Keratinocyte (primary cell): ENCODE measurements around the gene SYCE3. TPM values are rescaled to one million over a fixed set of nuclear protein-coding genes. Genes with fewer than 3 reads are reported as not detected.

Source experiments
- DNase-seq: peaks from one replicate; pipeline ENCODE4 v3.0.0-alpha.2; 2011; ENCODE audit warnings: low read depth, missing footprints, low spot score
- FAIRE-seq: peaks from 2 replicates; lab custom pipeline; 2011; peaks lifted over from hg19 to GRCh38; lab: Jason Lieb, UNC
- H2AFZ ChIP-seq: 2 replicates; pipeline ENCODE4 v1.6.0; 2012; ENCODE audit warnings: low read length, control low read depth, inconsistent platforms; ENCODE audit not compliant: control insufficient read depth
- H3K27ac ChIP-seq: 2 replicates; pipeline ENCODE4 v1.5.1; 2011; ENCODE audit warnings: low read length; ENCODE audit not compliant: control insufficient read depth, insufficient read depth
- H3K27me3 ChIP-seq: 3 replicates; pipeline ENCODE4 v1.6.0; 2011; ENCODE audit warnings: low read length; ENCODE audit not compliant: control insufficient read depth, insufficient read depth; ENCODE audit errors: extremely low read depth
- H3K36me3 ChIP-seq, 2 experiments: 2 replicates in 1 of 2; 3 replicates in 1 of 2; pipeline ENCODE4 v1.5.1; 2011; ENCODE audit warnings: low read length in 2 of 2, mild to moderate bottlenecking in 1 of 2; ENCODE audit not compliant: control insufficient read depth in 2 of 2, insufficient read depth in 2 of 2; ENCODE audit errors: extremely low read depth in 1 of 2
- H3K4me1 ChIP-seq: 3 replicates; pipeline ENCODE4 v1.5.1; 2011; ENCODE audit warnings: low read length; ENCODE audit not compliant: control insufficient read depth, insufficient read depth; ENCODE audit errors: extremely low read depth
- H3K4me2 ChIP-seq: 3 replicates; pipeline ENCODE4 v1.6.0; 2011; ENCODE audit warnings: low read depth, low read length; ENCODE audit not compliant: control insufficient read depth, insufficient read depth; ENCODE audit errors: extremely low read depth
- H3K4me3 ChIP-seq, 3 experiments: fragments of 200-600 bp in 1 of 3; sonication (generic) in 1 of 3; 2 replicates in 2 of 3; 3 replicates in 1 of 3; pipeline ENCODE4 v1.5.1; 2011 to 2016; ENCODE audit warnings: low read length in 3 of 3, mild to moderate bottlenecking in 3 of 3, control low read depth in 2 of 3, inconsistent platforms in 1 of 3, low read depth in 1 of 3, mixed read lengths in 1 of 3, mixed run types in 1 of 3, moderate library complexity in 1 of 3; ENCODE audit not compliant: control insufficient read depth in 2 of 3, insufficient read depth in 2 of 3; ENCODE audit errors: extremely low read depth in 1 of 3
- H3K79me2 ChIP-seq: 2 replicates; pipeline ENCODE4 v1.6.0; 2012; ENCODE audit warnings: low read length; ENCODE audit not compliant: control insufficient read depth, insufficient read depth
- H3K9ac ChIP-seq: 3 replicates; pipeline ENCODE4 v1.6.0; 2011; ENCODE audit warnings: low read length; ENCODE audit not compliant: control insufficient read depth, insufficient read depth; ENCODE audit errors: extremely low read depth
- H3K9me1 ChIP-seq: 3 replicates; pipeline ENCODE4 v1.6.0; 2011; ENCODE audit warnings: low read length; ENCODE audit not compliant: control insufficient read depth, insufficient read depth; ENCODE audit errors: extremely low read depth
- H3K9me3 ChIP-seq: 2 replicates; pipeline ENCODE4 v1.5.1; 2012; ENCODE audit warnings: low read depth, low read length; ENCODE audit not compliant: control insufficient read depth
- H4K20me1 ChIP-seq: 3 replicates; pipeline ENCODE4 v1.6.0; 2011; ENCODE audit warnings: low read length; ENCODE audit not compliant: control insufficient read depth, insufficient read depth; ENCODE audit errors: extremely low read depth
- EZH2 ChIP-seq: IDR thresholded peaks from one replicate; pipeline ENCODE4 v1.6.1; 2012; ENCODE audit warnings: inconsistent platforms, mild to moderate bottlenecking, low read length, moderate library complexity
- dilution Hi-C: fragments of 300-500 bp; cut with MboI; formaldehyde crosslinking; loops from one replicate; pipeline ENCODE4 v1.7.0; 2020; ENCODE audit warnings: low sequenced_read_pairs; ENCODE audit not compliant: extremely low pct_ligation_motif_present
- polyA plus RNA-seq, 5 experiments: library from polyadenylated mRNA; depleted of rRNA in 3 of 5; stranded (reverse) in 3 of 5; stranded (forward) in 1 of 5; unstranded in 1 of 5; fragments of >200 nt; gene quantifications; 1 replicate in 1 of 5; 2 replicates in 3 of 5; 3 replicates in 1 of 5; pipeline versions ENCODE4 v1.2.1 to v1.2.3, GENCODE V29; 2011 to 2012; ENCODE audit warnings: missing spikeins in 2 of 5, low read depth in 1 of 5, low replicate concordance in 1 of 5
- TF ChIP-seq, protein P1 (sequence below), 3 experiments: IDR thresholded peaks in 1 of 3; conservative IDR thresholded peaks in 1 of 3; optimal IDR thresholded peaks in 1 of 3; 2 replicates in 2 of 3; 3 replicates in 1 of 3; pipeline versions ENCODE3 to v1.5.1; 2011; ENCODE audit warnings: low read length in 3 of 3, mild to moderate bottlenecking in 3 of 3, moderate library complexity in 2 of 3, control low read depth in 1 of 3, inconsistent platforms in 1 of 3; ENCODE audit not compliant: insufficient read depth in 2 of 3; ENCODE audit errors: extremely low read depth in 1 of 3

SYCE3 gene
- polyA plus RNA-seq, 1 donor (not counting 4 experiments of a cell fraction or from before 2014, with no cell fraction given): 0.17 TPM

DNA sequence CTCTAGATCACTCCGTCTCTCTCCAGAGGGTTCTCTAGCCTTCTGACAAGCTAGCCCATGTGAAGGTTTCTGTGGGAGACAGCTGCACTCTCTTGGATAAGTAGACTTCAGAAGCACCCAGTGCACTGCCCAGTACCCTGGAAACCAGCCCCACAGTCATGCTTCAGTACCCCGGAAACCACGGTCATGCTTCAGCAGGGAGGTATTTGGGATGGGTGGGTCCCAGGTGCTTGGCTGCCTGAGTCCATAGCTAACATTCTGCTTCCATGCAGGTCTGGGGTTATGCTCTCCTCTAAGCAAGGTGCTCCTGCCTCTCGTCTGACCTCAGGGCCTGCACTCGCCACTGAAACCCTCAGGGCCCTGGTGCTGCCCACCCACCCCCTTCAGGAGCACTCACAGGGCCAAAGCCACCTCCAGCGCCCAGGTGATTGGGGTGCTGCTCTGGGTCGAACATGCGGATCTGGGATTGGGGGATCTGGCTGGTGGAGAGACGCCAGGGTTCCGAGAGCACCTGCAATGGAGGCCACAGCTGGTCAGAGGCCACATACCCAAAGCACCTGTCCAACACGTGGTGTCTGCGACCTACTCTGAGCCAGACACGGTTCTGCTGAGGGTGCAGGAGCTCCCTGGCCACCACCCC lies 7.3 kb upstream of the SYCE3 start:
- Histone ChIP-seq H3K4me1 (no peaks in the 10 kb centered on the region), H3K9ac (no peak overlapping the region), H3K4me3 (no peak overlapping the region), H3K36me3 (peaks cover 16 to 29% of the 10 kb centered on the region in 2 experiments), H3K9me1 (no peaks in the 10 kb centered on the region), H3K9me3 (no peaks in the 10 kb centered on the region), H2AFZ (no peak overlapping the region), H3K79me2 (no peaks in the 10 kb centered on the region), H3K27ac (no peak overlapping the region), H3K4me2 (no peak overlapping the region), H4K20me1 (no peaks in the 10 kb centered on the region), H3K27me3 (no peaks in the 10 kb centered on the region)
- DNase-seq (no peak), FAIRE-seq (no peak)
- TF ChIP-seq, protein P1, sequence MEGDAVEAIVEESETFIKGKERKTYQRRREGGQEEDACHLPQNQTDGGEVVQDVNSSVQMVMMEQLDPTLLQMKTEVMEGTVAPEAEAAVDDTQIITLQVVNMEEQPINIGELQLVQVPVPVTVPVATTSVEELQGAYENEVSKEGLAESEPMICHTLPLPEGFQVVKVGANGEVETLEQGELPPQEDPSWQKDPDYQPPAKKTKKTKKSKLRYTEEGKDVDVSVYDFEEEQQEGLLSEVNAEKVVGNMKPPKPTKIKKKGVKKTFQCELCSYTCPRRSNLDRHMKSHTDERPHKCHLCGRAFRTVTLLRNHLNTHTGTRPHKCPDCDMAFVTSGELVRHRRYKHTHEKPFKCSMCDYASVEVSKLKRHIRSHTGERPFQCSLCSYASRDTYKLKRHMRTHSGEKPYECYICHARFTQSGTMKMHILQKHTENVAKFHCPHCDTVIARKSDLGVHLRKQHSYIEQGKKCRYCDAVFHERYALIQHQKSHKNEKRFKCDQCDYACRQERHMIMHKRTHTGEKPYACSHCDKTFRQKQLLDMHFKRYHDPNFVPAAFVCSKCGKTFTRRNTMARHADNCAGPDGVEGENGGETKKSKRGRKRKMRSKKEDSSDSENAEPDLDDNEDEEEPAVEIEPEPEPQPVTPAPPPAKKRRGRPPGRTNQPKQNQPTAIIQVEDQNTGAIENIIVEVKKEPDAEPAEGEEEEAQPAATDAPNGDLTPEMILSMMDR (optimal IDR thresholded peaks at IDR 0.05 in 1 of 3, IDR thresholded peaks at IDR 0.05 in 1 of 3, conservative IDR thresholded peaks at IDR 0.05 in 1 of 3; ENCODE audit: extremely low read depth in 1 of 3, insufficient read depth in 2 of 3, low read length in 3 of 3): no peak
- no peak for TF ChIP-seq EZH2
- dilution Hi-C loops: no loop called here

DNA sequence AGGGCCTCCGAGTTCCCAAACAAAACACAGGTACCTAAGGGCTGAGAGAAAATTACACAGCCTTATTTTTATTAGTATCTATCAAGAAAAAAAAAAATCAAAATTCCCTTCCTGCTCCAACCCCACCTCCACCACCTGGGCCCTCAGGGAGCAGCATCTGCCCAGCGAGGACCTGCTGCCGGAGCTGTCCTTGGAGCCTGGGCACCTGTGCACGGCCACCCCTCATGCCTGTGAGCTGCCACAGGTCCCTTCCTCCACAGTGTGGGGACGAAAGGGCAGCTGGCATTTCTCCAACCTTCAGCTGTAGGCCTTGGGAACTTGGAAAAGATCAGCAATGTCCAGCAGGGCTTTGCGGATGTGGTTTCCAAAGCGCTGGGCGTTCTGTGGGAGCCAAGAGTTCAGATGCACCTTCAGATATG lies 6.3 kb upstream of the SYCE3 start:
- no peak for FAIRE-seq
- no peak for DNase-seq
- dilution Hi-C loops: no loop called here
- Histone ChIP-seq H3K4me2 (no peak overlapping the region), H3K9me1 (no peaks in the 10 kb centered on the region), H3K9me3 (no peaks in the 10 kb centered on the region), H2AFZ (no peak overlapping the region), H3K36me3 (peaks cover 16 to 27% of the 10 kb centered on the region in 2 experiments), H3K4me3 (no peak overlapping the region), H3K27me3 (no peaks in the 10 kb centered on the region), H3K27ac (no peak overlapping the region), H3K4me1 (no peaks in the 10 kb centered on the region), H3K79me2 (no peaks in the 10 kb centered on the region), H3K9ac (no peak overlapping the region), H4K20me1 (no peaks in the 10 kb centered on the region)
- TF ChIP-seq EZH2: no peak
- TF ChIP-seq, protein P1 (optimal IDR thresholded peaks at IDR 0.05 in 1 of 3, IDR thresholded peaks at IDR 0.05 in 1 of 3, conservative IDR thresholded peaks at IDR 0.05 in 1 of 3; ENCODE audit: extremely low read depth in 1 of 3, insufficient read depth in 2 of 3, low read length in 3 of 3): no peak
